CD4-positive, alpha-beta T cell (primary cell): ENCODE results near the gene CACNB2. TPM values are rescaled to one million over a fixed set of nuclear protein-coding genes. Genes with fewer than 3 reads are reported as not detected.

Experiments used
- ATAC-seq: fragments of 200-7000 bp; cut with Tn5 transposase; one replicate; pipeline ENCODE4 v1.10.0; 2022; ENCODE audit warnings: mild to moderate bottlenecking; ENCODE audit not compliant: poor library complexity
- CTCF ChIA-PET: fragments of 350-600 bp; sonication (Branson Sonifier 250); formaldehyde crosslinking; loops from one replicate; lab custom pipeline; 2021; ENCODE audit warnings: antibody characterized with exemption, inconsistent platforms; lab: Charles Lee
- POLR2A ChIA-PET: fragments of 350-600 bp; sonication (Branson Sonifier 250); formaldehyde crosslinking; loops from one replicate; lab custom pipeline; 2021; ENCODE audit warnings: antibody characterized with exemption, inconsistent platforms; lab: Charles Lee
- DNase-seq, 14 experiments: peaks; one replicate each; pipeline ENCODE4 v3.0.0-alpha.2; 2013 to 2020; ENCODE audit warnings: mixed read lengths in 2 of 14
- H3K27ac ChIP-seq, 2 donors: one replicate each; pipeline versions ENCODE4 v1.5.1 to v1.7.0; 2013; ENCODE audit warnings: low read length in 2 of 2, low read depth in 1 of 2, mild to moderate bottlenecking in 1 of 2
- H3K27me3 ChIP-seq, 2 experiments: 1 replicate in 1 of 2; 2 replicates in 1 of 2; pipeline versions ENCODE4 v1.6.1 to v1.7.0; 2013; ENCODE audit warnings: low read length in 2 of 2, control low read depth in 1 of 2, mild to moderate bottlenecking in 1 of 2, moderate library complexity in 1 of 2; ENCODE audit not compliant: insufficient read depth in 2 of 2, control insufficient read depth in 1 of 2
- H3K36me3 ChIP-seq: one replicate; pipeline ENCODE4 v1.6.1; 2013; ENCODE audit warnings: low read length, control low read depth; ENCODE audit not compliant: insufficient read depth
- H3K4me1 ChIP-seq: one replicate; pipeline ENCODE4 v1.6.1; 2013; ENCODE audit warnings: low read length, control low read depth; ENCODE audit not compliant: insufficient read depth
- H3K4me3 ChIP-seq: one replicate; pipeline ENCODE4 v1.5.1; 2013; ENCODE audit warnings: mild to moderate bottlenecking, low read length, moderate library complexity
- H3K9me3 ChIP-seq, 2 experiments: 1 replicate in 1 of 2; 2 replicates in 1 of 2; pipeline versions ENCODE4 v1.6.1 to v1.7.0; 2013; ENCODE audit warnings: low read length in 2 of 2, mild to moderate bottlenecking in 2 of 2, control low read depth in 1 of 2, moderate library complexity in 1 of 2; ENCODE audit not compliant: control insufficient read depth in 1 of 2, insufficient read depth in 1 of 2
- H3K27ac Mint-ChIP-seq: one replicate; pipeline ENCODE4 v1.8.0; 2020; ENCODE audit warnings: mixed read lengths
- H3K27me3 Mint-ChIP-seq: one replicate; pipeline ENCODE4 v1.8.0; 2021; ENCODE audit warnings: mixed read lengths
- H3K36me3 Mint-ChIP-seq: one replicate; pipeline ENCODE4 v1.8.0; 2021; ENCODE audit warnings: low read depth, mixed read lengths
- H3K4me1 Mint-ChIP-seq: one replicate; pipeline ENCODE4 v1.8.0; 2021; ENCODE audit warnings: low read depth, mixed read lengths
- H3K4me3 Mint-ChIP-seq: one replicate; pipeline ENCODE4 v1.8.0; 2020; ENCODE audit warnings: mild to moderate bottlenecking, mixed read lengths
- H3K9me3 Mint-ChIP-seq: one replicate; pipeline ENCODE4 v1.8.0; 2020; ENCODE audit warnings: mixed read lengths
- CTCF ChIP-seq: fragments of 200-600 bp; IDR thresholded peaks from one replicate; pipeline ENCODE4 v1.8.0; 2022; ENCODE audit warnings: antibody characterized with exemption, mild to moderate bottlenecking
- intact Hi-C, 2 experiments: fragments of 100-400 bp; cut with DNase I in 1 of 2; cut with micrococcal nuclease in 1 of 2; formaldehyde crosslinking; loops; one replicate each; pipeline versions ENCODE4 v1.15.1 to v1.9.0; 2023 to 2025; cut with DNase I, micrococcal nuclease
- total RNA-seq, 174 experiments: library from RNA in 2 of 174; stranded (reverse) in 2 of 174; gene quantifications; one replicate each; pipeline ENCODE4 v1.2.3 and lab custom pipeline; 2021 to 2026

CACNB2 gene
- total RNA-seq, 2 experiments from 2014 or later, result 0.34 TPM; not detected in 1

- Histone ChIP-seq H3K36me3 (no peaks in the 10 kb centered on the region), H3K4me3 (no peak overlapping the region), H3K9me3 (no peaks in the 10 kb centered on the region), H3K27me3 (no peaks in the 10 kb centered on the region), H3K27ac (no peak overlapping the region), H3K4me1 (no peaks in the 10 kb centered on the region)
- Mint-ChIP-seq H3K36me3 (no peaks in the 10 kb centered on the region), H3K27ac (no peak overlapping the region), H3K4me1 (no peaks in the 10 kb centered on the region), H3K27me3 (no peaks in the 10 kb centered on the region), H3K4me3 (no peak overlapping the region), H3K9me3 (no peaks in the 10 kb centered on the region)
- intact Hi-C loops, result no loop called here
- POLR2A ChIA-PET, result no interaction called here
- no peak for TF ChIP-seq CTCF
- ATAC-seq (no peak), DNase-seq (no peak)
- CTCF ChIA-PET, result no interaction called here
Observed at GRCh38 chr10:18359812-18360211, 219.6 kb downstream of the CACNB2 start.

- peaks cover 0 to 5% of the 10 kb centered on the region in 2 experiments for H3K9me3 ChIP-seq
- H3K27me3 ChIP-seq, result no peaks in the 10 kb centered on the region
- no peaks in the 10 kb centered on the region for H3K4me1 ChIP-seq
- ATAC-seq, result no peak
- H3K27ac Mint-ChIP-seq, result no peak overlapping the region
- ChIA-PET CTCF (no interaction called here), POLR2A (no interaction called here)
- H3K9me3 Mint-ChIP-seq, result no peaks in the 10 kb centered on the region
- no peaks in the 10 kb centered on the region for H3K27me3 Mint-ChIP-seq
- H3K4me1 Mint-ChIP-seq, result no peaks in the 10 kb centered on the region
- no peak overlapping the region for H3K27ac ChIP-seq
- H3K36me3 Mint-ChIP-seq, result no peaks in the 10 kb centered on the region
- no peak for DNase-seq
- H3K4me3 Mint-ChIP-seq, result no peak overlapping the region
- TF ChIP-seq CTCF, result no peak
- intact Hi-C loops, result no loop called here
- H3K4me3 ChIP-seq, result no peak overlapping the region
- H3K36me3 ChIP-seq, result no peaks in the 10 kb centered on the region
Observed at GRCh38 chr10:18362892-18363291, 222.7 kb downstream of the CACNB2 start.

DNA sequence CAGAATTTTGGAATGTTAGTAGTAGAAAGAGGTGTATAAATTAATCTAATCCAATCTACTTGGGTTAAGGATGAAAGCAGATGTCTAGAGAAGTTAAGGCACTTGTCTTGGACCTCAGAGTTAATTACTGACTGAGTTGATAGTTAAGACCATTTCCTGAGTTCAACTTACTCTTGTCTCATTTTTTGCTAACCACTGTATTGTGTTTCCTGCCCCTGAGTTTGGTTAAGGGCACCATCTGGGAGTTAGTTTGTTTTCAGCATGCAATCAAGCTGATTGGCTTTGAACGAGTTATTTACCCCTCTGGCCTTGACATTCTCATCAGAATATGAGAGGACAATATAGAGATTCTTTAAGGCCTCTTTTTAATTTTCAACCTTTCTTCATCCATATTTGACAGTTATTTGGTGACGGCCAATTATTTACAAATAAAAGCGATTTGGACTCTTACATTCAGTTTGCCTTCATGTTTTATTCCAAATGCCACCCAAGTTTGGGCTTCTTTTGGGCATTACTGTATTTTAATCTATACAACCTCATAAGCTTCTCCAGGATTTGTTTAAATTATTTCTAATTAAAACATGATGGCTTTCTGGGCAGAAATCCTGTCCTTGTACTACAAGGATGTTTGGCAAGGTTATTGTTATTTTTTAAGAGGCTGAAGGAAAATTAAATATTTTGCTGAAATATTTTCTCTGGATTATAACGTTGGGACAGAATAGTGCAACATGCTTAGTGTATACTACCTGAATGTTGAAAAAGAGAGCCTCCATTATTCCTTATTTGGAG, 225.0 kb downstream of the CACNB2 start:
- no peak for TF ChIP-seq CTCF
- Mint-ChIP-seq H3K27ac (no peak overlapping the region), H3K27me3 (no peaks in the 10 kb centered on the region), H3K4me3 (no peak overlapping the region), H3K4me1 (no peaks in the 10 kb centered on the region), H3K36me3 (no peaks in the 10 kb centered on the region), H3K9me3 (no peaks in the 10 kb centered on the region)
- ChIA-PET CTCF (no interaction called here), POLR2A (no interaction called here)
- intact Hi-C loops, result no loop called here
- Histone ChIP-seq H3K27ac (no peak overlapping the region), H3K4me3 (no peak overlapping the region), H3K4me1 (no peaks in the 10 kb centered on the region), H3K36me3 (no peaks in the 10 kb centered on the region), H3K9me3 (peaks cover 0 to 5% of the 10 kb centered on the region in 2 experiments), H3K27me3 (no peaks in the 10 kb centered on the region)
- DNase-seq (no peak), ATAC-seq (no peak)
